ENCODE measurements around the gene VPS37D.

VPS37D gene

GRCh38 chr7:73681031-73681430 is 13.4 kb downstream of the VPS37D start:
- DNase-seq = no peak

- DNase-seq = peak; percentile 61
Measured at GRCh38 chr7:73682745-73683055, 15.1 kb downstream of the VPS37D start.

- peak; percentile 99 for DNase-seq
Measured at GRCh38 chr7:73683056-73683787, 15.6 kb downstream of the VPS37D start, which contains the start of the genes BUD23 and DNAJC30. TSS of gene BUD23 (plus strand) at chr7:73683597. CDS start at chr7:73683626, 29 bp downstream. TSS of gene DNAJC30 (minus strand) at chr7:73683453. CDS start at chr7:73683423, 30 bp downstream.

GRCh38 chr7:73683788-73684693 is 16.4 kb downstream of the VPS37D start:
- DNase-seq = peak; percentile 66

GRCh38 chr7:73685311-73685710 is 17.7 kb downstream of the VPS37D start:
- no peak for DNase-seq

- no peak for DNase-seq
Measured at GRCh38 chr7:73688288-73688687, 20.7 kb downstream of the VPS37D start.

GRCh38 chr7:73690646-73691045 is 23.0 kb downstream of the VPS37D start:
- no peak for DNase-seq

- DNase-seq = no peak
Measured at GRCh38 chr7:73696372-73696771, 28.7 kb downstream of the VPS37D start.

- no peak for DNase-seq
Measured at GRCh38 chr7:73698410-73698809, 30.8 kb downstream of the VPS37D start.

- no peak for DNase-seq
Measured at GRCh38 chr7:73699370-73700068, 31.9 kb downstream of the VPS37D start.

- DNase-seq = peak; percentile 47
Measured at GRCh38 chr7:73700069-73700423, 32.4 kb downstream of the VPS37D start.

- DNase-seq = no peak
Measured at GRCh38 chr7:73700581-73701134, 33.0 kb downstream of the VPS37D start.

- peak; percentile 75 for DNase-seq
Measured at GRCh38 chr7:73701357-73701995, 33.8 kb downstream of the VPS37D start.

GRCh38 chr7:73702226-73702625 is 34.6 kb downstream of the VPS37D start:
- no peak for DNase-seq

GRCh38 chr7:73702665-73703064 is 35.0 kb downstream of the VPS37D start:
- no peak for DNase-seq

- no peak for DNase-seq
Measured at GRCh38 chr7:73703225-73703624, 35.6 kb downstream of the VPS37D start.

GRCh38 chr7:73703757-73704639 is 36.4 kb downstream of the VPS37D start:
- peak; percentile 34 for DNase-seq

GRCh38 chr7:73704640-73705550 is 37.3 kb downstream of the VPS37D start:
- DNase-seq = no peak

GRCh38 chr7:73705551-73705920 is 37.9 kb downstream of the VPS37D start:
- no peak for DNase-seq
